Measurements from ENCODE around the gene LHB.

Gene LHB

DNA sequence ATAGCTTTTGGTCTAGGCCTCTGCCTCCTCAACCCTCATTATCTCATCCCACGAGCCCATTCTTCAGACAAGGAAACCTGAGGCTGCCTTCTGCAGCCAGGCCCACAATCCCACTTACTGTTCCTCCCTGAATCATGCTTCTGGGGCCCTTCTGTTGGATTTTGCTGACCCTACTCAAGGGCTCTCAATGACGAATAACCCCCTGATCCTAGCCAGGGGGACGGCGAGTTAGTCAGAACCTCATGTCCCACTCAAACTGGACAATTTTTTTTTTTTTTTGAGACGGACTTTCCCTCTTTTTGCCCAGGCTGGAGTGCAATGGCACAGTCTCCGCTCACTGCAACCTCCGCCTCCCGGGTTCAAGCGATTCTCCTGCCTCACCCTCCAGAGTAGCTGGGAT, 5.2 kb upstream of the LHB start:
- Histone ChIP-seq H3K9me3 (ENCODE audit: low read length) (no peaks in the 10 kb centered on the region), H4K20me1 (ENCODE audit: insufficient read depth, low read length) (no peaks in the 10 kb centered on the region), H3K4me3 (ENCODE audit: low read depth, low read length, poor library complexity, severe bottlenecking) (no peak overlapping the region), H3K27me3 (ENCODE audit: insufficient read depth, low read length) (no peaks in the 10 kb centered on the region), H3K9me2 (ENCODE audit: low read depth, low read length) (no peaks in the 10 kb centered on the region), H2AFZ (ENCODE audit: low read length) (no peak overlapping the region), H3K4me2 (ENCODE audit: low read length) (no peak overlapping the region), H3K4me1 (ENCODE audit: insufficient read depth, low read length, severe bottlenecking) (peaks cover 45% of the 10 kb centered on the region), H3K27ac (ENCODE audit: low read depth, low read length, poor library complexity, severe bottlenecking) (no peak overlapping the region), H3F3A (ENCODE audit: insufficient read depth, low read length) (no peaks in the 10 kb centered on the region), H3K36me3 (ENCODE audit: insufficient read depth, low read length) (no peaks in the 10 kb centered on the region), H3K9ac (ENCODE audit: low read length) (no peak overlapping the region), H3K79me2 (ENCODE audit: insufficient read depth, low read length) (no peaks in the 10 kb centered on the region)
- no peak for TF ChIP-seq EZH2 (IDR thresholded peaks at IDR 0.05; ENCODE audit: borderline replicate concordance, low read length)
- TF ChIP-seq, protein P1, sequence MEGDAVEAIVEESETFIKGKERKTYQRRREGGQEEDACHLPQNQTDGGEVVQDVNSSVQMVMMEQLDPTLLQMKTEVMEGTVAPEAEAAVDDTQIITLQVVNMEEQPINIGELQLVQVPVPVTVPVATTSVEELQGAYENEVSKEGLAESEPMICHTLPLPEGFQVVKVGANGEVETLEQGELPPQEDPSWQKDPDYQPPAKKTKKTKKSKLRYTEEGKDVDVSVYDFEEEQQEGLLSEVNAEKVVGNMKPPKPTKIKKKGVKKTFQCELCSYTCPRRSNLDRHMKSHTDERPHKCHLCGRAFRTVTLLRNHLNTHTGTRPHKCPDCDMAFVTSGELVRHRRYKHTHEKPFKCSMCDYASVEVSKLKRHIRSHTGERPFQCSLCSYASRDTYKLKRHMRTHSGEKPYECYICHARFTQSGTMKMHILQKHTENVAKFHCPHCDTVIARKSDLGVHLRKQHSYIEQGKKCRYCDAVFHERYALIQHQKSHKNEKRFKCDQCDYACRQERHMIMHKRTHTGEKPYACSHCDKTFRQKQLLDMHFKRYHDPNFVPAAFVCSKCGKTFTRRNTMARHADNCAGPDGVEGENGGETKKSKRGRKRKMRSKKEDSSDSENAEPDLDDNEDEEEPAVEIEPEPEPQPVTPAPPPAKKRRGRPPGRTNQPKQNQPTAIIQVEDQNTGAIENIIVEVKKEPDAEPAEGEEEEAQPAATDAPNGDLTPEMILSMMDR (IDR thresholded peaks at IDR 0.05; ENCODE audit: low read length) = no peak

DNA sequence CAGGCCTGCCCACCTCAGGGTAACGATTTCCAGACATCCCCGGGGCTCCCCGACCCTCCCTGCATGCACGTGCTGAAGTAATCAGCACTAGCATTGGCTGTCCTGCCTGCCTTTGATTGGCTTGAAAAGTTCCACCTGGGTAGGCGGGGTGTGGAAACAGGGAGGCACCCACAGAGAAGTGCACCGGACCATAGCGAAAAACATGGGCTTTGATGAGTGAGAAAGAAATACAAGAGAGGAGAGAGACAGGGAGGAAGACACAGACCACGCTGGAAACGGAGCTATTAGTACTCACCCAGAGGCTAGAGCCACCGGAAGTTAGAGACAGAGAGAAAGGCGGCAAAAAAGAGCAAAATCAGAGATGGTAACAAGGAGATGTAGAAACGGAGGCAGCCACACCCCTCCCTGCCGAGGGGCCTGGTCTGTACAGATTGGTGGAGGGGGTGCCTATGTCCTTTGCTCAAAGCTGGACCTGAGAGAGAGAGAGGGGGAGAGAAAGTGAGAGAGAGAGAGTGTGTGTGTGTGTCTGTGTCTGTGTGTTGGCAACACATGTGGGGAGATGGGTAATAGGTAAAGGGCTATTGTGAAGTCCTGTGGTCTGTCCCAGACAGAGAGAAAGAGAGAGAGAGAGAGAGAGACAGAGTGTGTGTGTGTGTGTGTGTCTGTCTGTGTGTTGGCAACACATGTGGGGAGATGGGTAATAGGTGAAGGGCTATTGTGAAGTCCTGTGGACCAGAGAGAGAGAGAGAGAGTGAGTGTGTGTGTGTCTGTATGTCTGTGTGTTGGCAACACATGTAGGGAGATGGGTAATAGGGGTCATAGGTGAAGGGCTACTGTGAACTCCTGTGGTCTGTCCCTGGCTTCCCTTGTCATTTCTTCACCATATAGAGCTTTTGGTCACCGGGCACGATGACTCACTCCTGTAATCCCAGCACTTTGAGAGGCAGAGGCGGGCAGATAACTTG, 4.3 kb upstream of the LHB start:
- Histone ChIP-seq H3K9ac (ENCODE audit: low read length) (peak overlapping the region; percentile 31; the same call in 1 of the 2 replicates), H3K4me3 (ENCODE audit: low read depth, low read length, poor library complexity, severe bottlenecking) (peak overlapping the region; percentile 31), H3K4me1 (ENCODE audit: insufficient read depth, low read length, severe bottlenecking) (peaks cover 45% of the 10 kb centered on the region), H4K20me1 (ENCODE audit: insufficient read depth, low read length) (no peaks in the 10 kb centered on the region), H3F3A (ENCODE audit: insufficient read depth, low read length) (no peaks in the 10 kb centered on the region), H3K79me2 (ENCODE audit: insufficient read depth, low read length) (no peaks in the 10 kb centered on the region), H3K9me2 (ENCODE audit: low read depth, low read length) (no peaks in the 10 kb centered on the region), H3K27me3 (ENCODE audit: insufficient read depth, low read length) (no peaks in the 10 kb centered on the region), H3K9me3 (ENCODE audit: low read length) (no peaks in the 10 kb centered on the region), H3K4me2 (ENCODE audit: low read length) (peak overlapping the region; percentile 60), H3K36me3 (ENCODE audit: insufficient read depth, low read length) (no peaks in the 10 kb centered on the region), H3K27ac (ENCODE audit: low read depth, low read length, poor library complexity, severe bottlenecking) (peak overlapping the region; percentile 57), H2AFZ (ENCODE audit: low read length) (peak overlapping the region; percentile 75; the same call in 1 of the 2 replicates)
- TF ChIP-seq, protein P1 (IDR thresholded peaks at IDR 0.05; ENCODE audit: low read length) = no peak
- no peak for TF ChIP-seq EZH2 (IDR thresholded peaks at IDR 0.05; ENCODE audit: borderline replicate concordance, low read length)

DNA sequence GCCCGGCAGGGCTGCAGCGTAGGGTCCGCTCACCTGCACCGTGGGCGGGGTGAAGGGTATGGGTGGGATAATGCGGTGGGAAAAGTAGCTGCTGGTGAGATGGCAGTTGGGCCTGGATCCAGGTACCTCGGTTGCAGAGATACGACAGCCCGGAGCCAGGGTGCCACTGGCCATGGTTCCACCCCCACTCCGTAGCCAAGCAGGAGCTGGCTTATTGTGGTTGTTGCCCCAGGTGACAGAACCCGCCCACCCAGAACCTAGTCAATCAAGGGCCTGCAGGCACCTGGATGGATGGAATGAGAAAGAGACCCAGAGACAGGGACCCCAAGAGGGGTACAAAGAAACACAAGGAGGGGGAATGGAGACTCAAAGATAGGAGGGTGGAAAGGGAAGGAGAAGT, 3.5 kb upstream of the LHB start:
- Histone ChIP-seq H2AFZ (ENCODE audit: low read length) (no peak overlapping the region), H3K9ac (ENCODE audit: low read length) (no peak overlapping the region; the same call in 1 of the 2 replicates), H3K4me2 (ENCODE audit: low read length) (peak overlapping the region; percentile 60; the same call in 1 of the 2 replicates)

More for the DNA sequence above, 3.5 kb upstream of the LHB start:
- no peak overlapping the region for H3K4me3 ChIP-seq (ENCODE audit: low read depth, low read length, poor library complexity, severe bottlenecking)
- no peaks in the 10 kb centered on the region for H3K79me2 ChIP-seq (ENCODE audit: insufficient read depth, low read length)
- H4K20me1 ChIP-seq (ENCODE audit: insufficient read depth, low read length) = no peaks in the 10 kb centered on the region
- no peaks in the 10 kb centered on the region for H3F3A ChIP-seq (ENCODE audit: insufficient read depth, low read length)
- no peaks in the 10 kb centered on the region for H3K27me3 ChIP-seq (ENCODE audit: insufficient read depth, low read length)
- H3K27ac ChIP-seq (ENCODE audit: low read depth, low read length, poor library complexity, severe bottlenecking) = no peak overlapping the region
- H3K36me3 ChIP-seq (ENCODE audit: insufficient read depth, low read length) = peaks cover 9% of the 10 kb centered on the region
- TF ChIP-seq, protein P1 (IDR thresholded peaks at IDR 0.05; ENCODE audit: low read length) = no peak
- no peak for TF ChIP-seq EZH2 (IDR thresholded peaks at IDR 0.05; ENCODE audit: borderline replicate concordance, low read length)
- H3K9me3 ChIP-seq (ENCODE audit: low read length) = no peaks in the 10 kb centered on the region
- H3K4me1 ChIP-seq (ENCODE audit: insufficient read depth, low read length, severe bottlenecking) = peaks cover 45% of the 10 kb centered on the region
- no peaks in the 10 kb centered on the region for H3K9me2 ChIP-seq (ENCODE audit: low read depth, low read length)
